Esophagus squamous epithelium (tissue), 4 donors: ENCODE measurements around the gene ADA.

ENCODE experiments used
- POLR2A ChIP-seq, 4 donors: fragments of 450-650 bp; IDR thresholded peaks; one replicate each; pipeline ENCODE4 v1.6.1; 2017; ENCODE audit warnings: antibody characterized with exemption in 4 of 4, mild to moderate bottlenecking in 4 of 4, moderate library complexity in 3 of 4
- TF ChIP-seq, protein P1 (sequence below), 6 experiments: fragments of 450-650 bp in 4 of 6; fragments of 200-600 bp in 2 of 6; sonication (generic) in 2 of 6; IDR thresholded peaks; one replicate each; pipeline ENCODE4 v1.5.1; 2016 to 2019; ENCODE audit warnings: antibody characterized with exemption in 6 of 6, mild to moderate bottlenecking in 4 of 6, moderate library complexity in 4 of 6

DNA sequence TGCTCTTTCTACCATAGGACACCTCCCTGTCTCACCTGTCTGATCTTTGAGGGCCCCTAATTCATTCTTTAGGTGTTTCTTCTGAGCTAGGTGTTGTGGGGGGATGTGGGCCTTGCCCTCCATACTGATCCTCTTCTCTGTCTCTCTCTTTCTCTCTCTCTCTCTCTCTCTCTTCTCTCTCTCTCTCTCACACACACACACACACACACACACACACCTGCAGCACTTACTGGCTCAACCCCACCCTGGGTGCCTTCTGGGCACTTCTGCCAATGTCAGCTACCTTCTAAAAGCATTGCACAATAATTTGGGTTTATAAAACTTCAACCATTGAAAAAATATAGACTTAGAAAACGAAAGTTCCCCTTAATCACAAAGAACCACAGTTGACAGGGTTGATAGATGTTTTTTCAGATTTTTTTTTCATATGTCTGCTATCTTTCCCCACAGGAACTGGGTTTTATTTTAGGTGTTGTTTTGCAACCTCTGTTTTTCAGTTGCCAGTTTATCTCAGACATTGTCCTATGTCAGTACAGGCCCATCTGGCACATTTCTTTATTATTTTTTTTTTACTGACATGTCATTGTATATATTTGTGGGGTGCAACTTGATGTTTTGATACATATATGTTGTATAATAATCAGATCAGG, 41.1 kb downstream of the ADA start:
- TF ChIP-seq, protein P1, sequence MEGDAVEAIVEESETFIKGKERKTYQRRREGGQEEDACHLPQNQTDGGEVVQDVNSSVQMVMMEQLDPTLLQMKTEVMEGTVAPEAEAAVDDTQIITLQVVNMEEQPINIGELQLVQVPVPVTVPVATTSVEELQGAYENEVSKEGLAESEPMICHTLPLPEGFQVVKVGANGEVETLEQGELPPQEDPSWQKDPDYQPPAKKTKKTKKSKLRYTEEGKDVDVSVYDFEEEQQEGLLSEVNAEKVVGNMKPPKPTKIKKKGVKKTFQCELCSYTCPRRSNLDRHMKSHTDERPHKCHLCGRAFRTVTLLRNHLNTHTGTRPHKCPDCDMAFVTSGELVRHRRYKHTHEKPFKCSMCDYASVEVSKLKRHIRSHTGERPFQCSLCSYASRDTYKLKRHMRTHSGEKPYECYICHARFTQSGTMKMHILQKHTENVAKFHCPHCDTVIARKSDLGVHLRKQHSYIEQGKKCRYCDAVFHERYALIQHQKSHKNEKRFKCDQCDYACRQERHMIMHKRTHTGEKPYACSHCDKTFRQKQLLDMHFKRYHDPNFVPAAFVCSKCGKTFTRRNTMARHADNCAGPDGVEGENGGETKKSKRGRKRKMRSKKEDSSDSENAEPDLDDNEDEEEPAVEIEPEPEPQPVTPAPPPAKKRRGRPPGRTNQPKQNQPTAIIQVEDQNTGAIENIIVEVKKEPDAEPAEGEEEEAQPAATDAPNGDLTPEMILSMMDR (IDR thresholded peaks at IDR 0.05), result no peak
- TF ChIP-seq POLR2A (IDR thresholded peaks at IDR 0.05), result no peak
